ENCODE results near the gene ITGB6. TPM values are rescaled to one million over a fixed set of nuclear protein-coding genes. Genes with fewer than 3 reads are reported as not detected.

Gene ITGB6
- total and polyA plus RNA-seq, 2 of the 8 experiments (the other 6 are each of a cell fraction or from before 2014, with no cell fraction given) = not detected

DNA sequence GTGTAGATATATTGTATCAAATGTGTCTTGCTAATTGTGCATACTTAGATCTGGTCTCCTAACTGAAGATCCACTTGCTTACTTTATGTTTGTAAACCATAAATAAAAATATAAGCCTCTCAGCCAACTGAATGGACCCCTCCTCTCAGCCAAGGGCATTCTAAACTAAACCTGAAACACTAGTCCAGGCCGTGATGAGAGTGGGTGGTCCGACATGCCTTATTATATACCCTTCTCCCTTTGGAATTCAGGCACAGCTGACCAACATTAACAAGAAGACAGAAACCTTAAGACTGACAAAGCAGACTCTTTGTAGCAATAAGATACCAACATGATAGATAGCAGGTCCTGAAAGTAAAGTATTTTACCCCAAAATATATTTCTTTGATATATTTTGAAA is 73.3 kb downstream of the ITGB6 start:
- Histone ChIP-seq H4K8ac (ENCODE audit: extremely low read depth, insufficient read depth, low read length) (no peak overlapping the region), H4K20me1 (replicated peaks in 1 of 2; ENCODE audit: control insufficient read depth in 1 of 2, insufficient read depth in 2 of 2, low read length in 2 of 2) (no peaks in the 10 kb centered on the region), H3K18ac (ENCODE audit: extremely low read depth, low read length) (no peak overlapping the region), H2BK5ac (ENCODE audit: low read depth, low read length) (no peak overlapping the region), H3K23ac (ENCODE audit: insufficient read length) (no peak overlapping the region), H3K27me3 (replicated peaks in 1 of 4; ENCODE audit: control insufficient read depth in 3 of 4, extremely low read depth in 1 of 4, insufficient read depth in 3 of 4, low read length in 3 of 4) (peaks cover 0 to 2% (median 0%) of the 10 kb centered on the region in 4 experiments; a peak in 1 of 7 replicates), H3K36me3 (ENCODE audit: control insufficient read depth in 2 of 4, insufficient read depth in 4 of 4, low read length in 3 of 4) (no peaks in the 10 kb centered on the region), H4K5ac (ENCODE audit: insufficient read length, low read depth, low read length) (no peak overlapping the region), H2BK12ac (ENCODE audit: low read depth, low read length) (no peak overlapping the region), H2AK5ac (ENCODE audit: low read depth, low read length) (no peak overlapping the region), H3K27ac (ENCODE audit: low read depth, low read length) (no peak overlapping the region), H2AFZ (ENCODE audit: low read length) (no peak overlapping the region), H3K56ac (replicated peaks; ENCODE audit: insufficient read length, low read depth, low read length) (no peak overlapping the region), H2BK15ac (ENCODE audit: low read length) (no peak overlapping the region), H3K4me2 (ENCODE audit: insufficient read depth in 1 of 2, low read depth in 2 of 2, low read length in 2 of 2) (no peak overlapping the region), H3K4ac (replicated peaks; ENCODE audit: insufficient read length, low read depth, low read length) (no peak overlapping the region), H3K4me1 (replicated peaks in 1 of 4; ENCODE audit: control insufficient read depth in 3 of 4, insufficient read depth in 4 of 4, low read length in 3 of 4) (no peaks in the 10 kb centered on the region), H4K91ac (replicated peaks; ENCODE audit: insufficient read length, low read length) (no peak overlapping the region), H2BK120ac (replicated peaks; ENCODE audit: low read depth, low read length) (no peak overlapping the region), H3K4me3 (ENCODE audit: extremely low read depth in 1 of 4, insufficient read depth in 2 of 4, low read depth in 3 of 4, low read length in 4 of 4) (no peak overlapping the region), H3K23me2 (ENCODE audit: low read depth, low read length) (no peaks in the 10 kb centered on the region), H3K9me3 (ENCODE audit: insufficient read depth in 2 of 2, low read depth in 1 of 2, low read length in 1 of 2) (no peaks in the 10 kb centered on the region), H3K14ac (ENCODE audit: insufficient read length) (no peak overlapping the region), H3K79me2 (ENCODE audit: control insufficient read depth in 1 of 2, insufficient read depth in 2 of 2, low read length in 2 of 2) (no peaks in the 10 kb centered on the region), H2BK20ac (ENCODE audit: low read length) (no peak overlapping the region), H3K9ac (replicated peaks in 1 of 4; ENCODE audit: extremely low read depth in 1 of 4, low read depth in 3 of 4, low read length in 3 of 4) (no peak overlapping the region), H3K79me1 (ENCODE audit: low read depth, low read length) (no peaks in the 10 kb centered on the region)
- ChIA-PET CTCF (ENCODE audit: partially characterized antibody) (interaction anchor here (1.9 kb wide), 1 partner anchor 17 kb away, joined by 9 read pairs; no protein-coding TSS in a partner anchor), POLR2A (ENCODE audit: partially characterized antibody) (no interaction called here)
- no peak for DNase-seq (ENCODE audit: low read depth in 1 of 2, low spot score in 2 of 2)
- FAIRE-seq = no peak
- TF ChIP-seq RFX5 (IDR thresholded peaks at IDR 0.05; ENCODE audit: borderline replicate concordance, low read depth, low read length) (no peak), CBX5 (IDR thresholded peaks at IDR 0.05; ENCODE audit: low read depth, low read length) (no peak), HDAC2 (IDR thresholded peaks at IDR 0.05; ENCODE audit: borderline replicate concordance in 1 of 2, low read depth in 2 of 2, low read length in 2 of 2) (no peak), TCF12 (IDR thresholded peaks at IDR 0.05; ENCODE audit: low read depth, low read length) (no peak), POLR2AphosphoS5 (IDR thresholded peaks at IDR 0.05; ENCODE audit: low read depth, low read length) (no peak), RNF2 (IDR thresholded peaks at IDR 0.05; ENCODE audit: borderline replicate concordance, low read depth, low read length, missing control alignments, poor library complexity, severe bottlenecking) (no peak), SIX5 (IDR thresholded peaks at IDR 0.05; ENCODE audit: low read depth, low read length) (no peak)
- TF ChIP-seq, protein P1, sequence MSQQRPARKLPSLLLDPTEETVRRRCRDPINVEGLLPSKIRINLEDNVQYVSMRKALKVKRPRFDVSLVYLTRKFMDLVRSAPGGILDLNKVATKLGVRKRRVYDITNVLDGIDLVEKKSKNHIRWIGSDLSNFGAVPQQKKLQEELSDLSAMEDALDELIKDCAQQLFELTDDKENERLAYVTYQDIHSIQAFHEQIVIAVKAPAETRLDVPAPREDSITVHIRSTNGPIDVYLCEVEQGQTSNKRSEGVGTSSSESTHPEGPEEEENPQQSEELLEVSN (IDR thresholded peaks at IDR 0.05) = no peak
- WGBS, 2 experiments (ENCODE audit: extremely low coverage in 1 of 2, insufficient coverage in 1 of 2, insufficient read length in 1 of 2, insufficient replicate concordance in 2 of 2, low coverage in 1 of 2, low lambda C conversion rate in 2 of 2, missing lambda C conversion rate in 1 of 2) = 92% methylated on average over 2 of the region's 2 CpGs; no CpG with 5 or more reads in 1 of the 2 experiments

Data from H1 (cell line).